ENCODE results near the gene HS3ST5. TPM values are rescaled to one million over a fixed set of nuclear protein-coding genes. Genes with fewer than 3 reads are reported as not detected.

HS3ST5 gene
- total RNA-seq, 1 experiment from 2014 or later: 0.29 TPM

DNA sequence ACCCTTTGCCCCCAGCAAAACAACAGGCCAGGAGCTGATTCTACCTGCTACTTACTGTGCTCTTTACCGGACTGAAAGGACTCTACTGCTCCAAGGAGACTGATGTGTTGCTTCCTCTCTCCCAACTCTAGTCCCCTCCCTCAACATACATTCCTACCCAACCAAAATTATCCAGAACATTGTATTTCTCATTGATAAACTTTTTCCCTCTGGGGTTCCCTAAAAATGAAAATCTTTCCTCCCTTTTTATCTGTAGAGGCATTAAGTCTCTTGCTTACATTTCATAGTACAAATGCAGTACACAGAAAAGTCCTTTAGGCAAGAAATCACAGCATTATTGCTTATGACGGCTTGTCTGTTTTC is 940 bp upstream of the HS3ST5 start:
- peak overlapping the region; percentile 76 for H3K4me3 Mint-ChIP-seq (ENCODE audit: unreplicated experiment)
- H3K36me3 ChIP-seq (ENCODE audit: control insufficient read depth, insufficient read depth, low read length): no peaks in the 10 kb centered on the region
- no TSS peak for BruUV-seq (replicated peaks)
- intact Hi-C loops (cut with micrococcal nuclease; ENCODE audit: unreplicated experiment): loop anchor here (5.0 kb wide), 4 partner anchors 169 to 404 kb away; no protein-coding TSS in a partner anchor
- no peaks in the 10 kb centered on the region for H3K36me3 Mint-ChIP-seq (ENCODE audit: insufficient read depth, unreplicated experiment)
- 0 out of 2 replicates have a peak, but pooled peaks cover 4% of the 10 kb centered on the region for H3K4me1 ChIP-seq
- H3K27ac Mint-ChIP-seq (ENCODE audit: unreplicated experiment): no peak overlapping the region
- CTCF ChIA-PET: interaction anchor here (1.6 kb wide), 1 partner anchor 198 kb away, joined by 3 read pairs; no protein-coding TSS in a partner anchor
- TF ChIP-seq, protein P1, sequence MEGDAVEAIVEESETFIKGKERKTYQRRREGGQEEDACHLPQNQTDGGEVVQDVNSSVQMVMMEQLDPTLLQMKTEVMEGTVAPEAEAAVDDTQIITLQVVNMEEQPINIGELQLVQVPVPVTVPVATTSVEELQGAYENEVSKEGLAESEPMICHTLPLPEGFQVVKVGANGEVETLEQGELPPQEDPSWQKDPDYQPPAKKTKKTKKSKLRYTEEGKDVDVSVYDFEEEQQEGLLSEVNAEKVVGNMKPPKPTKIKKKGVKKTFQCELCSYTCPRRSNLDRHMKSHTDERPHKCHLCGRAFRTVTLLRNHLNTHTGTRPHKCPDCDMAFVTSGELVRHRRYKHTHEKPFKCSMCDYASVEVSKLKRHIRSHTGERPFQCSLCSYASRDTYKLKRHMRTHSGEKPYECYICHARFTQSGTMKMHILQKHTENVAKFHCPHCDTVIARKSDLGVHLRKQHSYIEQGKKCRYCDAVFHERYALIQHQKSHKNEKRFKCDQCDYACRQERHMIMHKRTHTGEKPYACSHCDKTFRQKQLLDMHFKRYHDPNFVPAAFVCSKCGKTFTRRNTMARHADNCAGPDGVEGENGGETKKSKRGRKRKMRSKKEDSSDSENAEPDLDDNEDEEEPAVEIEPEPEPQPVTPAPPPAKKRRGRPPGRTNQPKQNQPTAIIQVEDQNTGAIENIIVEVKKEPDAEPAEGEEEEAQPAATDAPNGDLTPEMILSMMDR (IDR thresholded peaks at IDR 0.05; ENCODE audit: insufficient read depth in 1 of 2, low read depth in 1 of 2, low read length in 1 of 2, severe bottlenecking in 1 of 2, unreplicated experiment in 1 of 2): no peak
- H3K4me1 Mint-ChIP-seq (ENCODE audit: low read depth, unreplicated experiment): no peaks in the 10 kb centered on the region
- DNase-seq: no peak
- no peaks in the 10 kb centered on the region for H3K9me3 ChIP-seq
- peaks cover 9% of the 10 kb centered on the region for H3K27me3 Mint-ChIP-seq (ENCODE audit: insufficient read depth, unreplicated experiment)
- no peak overlapping the region for H3K4me3 ChIP-seq (ENCODE audit: low read depth, low read length)
- no peaks in the 10 kb centered on the region for H3K9me3 Mint-ChIP-seq (ENCODE audit: unreplicated experiment)
- POLR2A ChIA-PET: no interaction called here
- H3K27me3 ChIP-seq (replicated peaks; ENCODE audit: control insufficient read depth, insufficient read depth, low read length): no peaks in the 10 kb centered on the region

DNA sequence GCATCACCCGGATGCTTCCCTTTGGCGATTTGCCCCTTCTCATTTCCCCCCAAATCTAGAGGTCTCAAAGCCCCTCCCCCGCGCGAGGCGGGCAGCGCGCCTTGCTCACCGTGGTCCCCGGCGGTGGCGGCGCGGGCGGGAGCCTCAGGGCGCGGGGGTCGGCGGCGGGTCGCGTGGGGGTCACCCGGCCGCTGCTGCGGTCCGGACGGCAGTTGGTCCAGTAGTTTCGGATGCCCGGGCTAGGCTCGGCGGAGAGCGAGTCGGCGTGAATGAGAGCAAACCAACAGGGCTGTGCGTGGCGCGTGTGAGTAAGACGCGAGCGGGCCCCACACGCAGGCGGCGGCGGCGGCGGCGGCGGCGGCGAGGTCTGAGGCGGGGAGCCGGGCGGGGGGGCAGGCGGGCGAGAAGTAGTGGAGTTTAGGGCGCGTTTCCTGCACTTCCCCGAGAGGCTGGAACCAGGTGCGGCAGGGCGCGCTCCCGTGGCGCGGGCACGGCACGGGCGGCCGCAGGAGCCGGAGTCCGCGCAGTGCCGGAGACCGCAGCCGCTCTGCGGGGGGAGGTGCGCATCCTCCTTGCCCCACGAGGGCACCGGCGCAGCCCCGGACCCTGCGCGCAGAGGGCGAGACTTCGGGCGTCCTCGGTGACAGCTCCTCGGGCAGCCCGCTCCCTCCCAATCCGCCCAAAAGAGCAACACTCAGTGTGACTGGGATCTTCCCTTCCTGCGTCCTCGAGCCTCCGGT is 567 bp downstream of the HS3ST5 start:
- intact Hi-C loops (cut with micrococcal nuclease; ENCODE audit: unreplicated experiment): loop anchor here (5.0 kb wide), 4 partner anchors 170 to 405 kb away; no protein-coding TSS in a partner anchor
- POLR2A ChIA-PET: no interaction called here
- H3K27me3 ChIP-seq (replicated peaks; ENCODE audit: control insufficient read depth, insufficient read depth, low read length): no peaks in the 10 kb centered on the region
- CTCF ChIA-PET: interaction anchor here (1.6 kb wide), 1 partner anchor 197 kb away, joined by 3 read pairs; no protein-coding TSS in a partner anchor
- peak overlapping the region; percentile 76 for H3K4me3 Mint-ChIP-seq (ENCODE audit: unreplicated experiment)
- H3K4me1 ChIP-seq: 0 out of 2 replicates have a peak, but pooled peaks cover 4% of the 10 kb centered on the region
- H3K27ac Mint-ChIP-seq (ENCODE audit: unreplicated experiment): no peak overlapping the region
- H3K4me3 ChIP-seq (ENCODE audit: low read depth, low read length): peak overlapping the region; percentile 54
- no peaks in the 10 kb centered on the region for H3K9me3 Mint-ChIP-seq (ENCODE audit: unreplicated experiment)
- H3K36me3 ChIP-seq (ENCODE audit: control insufficient read depth, insufficient read depth, low read length): no peaks in the 10 kb centered on the region
- no peaks in the 10 kb centered on the region for H3K36me3 Mint-ChIP-seq (ENCODE audit: insufficient read depth, unreplicated experiment)
- H3K9me3 ChIP-seq: no peaks in the 10 kb centered on the region
- H3K4me1 Mint-ChIP-seq (ENCODE audit: low read depth, unreplicated experiment): no peaks in the 10 kb centered on the region
- peaks cover 9% of the 10 kb centered on the region for H3K27me3 Mint-ChIP-seq (ENCODE audit: insufficient read depth, unreplicated experiment)
- BruUV-seq (replicated peaks): no TSS peak
- TF ChIP-seq, protein P1 (IDR thresholded peaks at IDR 0.05; ENCODE audit: insufficient read depth in 1 of 2, low read depth in 1 of 2, low read length in 1 of 2, severe bottlenecking in 1 of 2, unreplicated experiment in 1 of 2): no peak
- DNase-seq: peak in 1 of 2 experiments; percentile 38

DNA sequence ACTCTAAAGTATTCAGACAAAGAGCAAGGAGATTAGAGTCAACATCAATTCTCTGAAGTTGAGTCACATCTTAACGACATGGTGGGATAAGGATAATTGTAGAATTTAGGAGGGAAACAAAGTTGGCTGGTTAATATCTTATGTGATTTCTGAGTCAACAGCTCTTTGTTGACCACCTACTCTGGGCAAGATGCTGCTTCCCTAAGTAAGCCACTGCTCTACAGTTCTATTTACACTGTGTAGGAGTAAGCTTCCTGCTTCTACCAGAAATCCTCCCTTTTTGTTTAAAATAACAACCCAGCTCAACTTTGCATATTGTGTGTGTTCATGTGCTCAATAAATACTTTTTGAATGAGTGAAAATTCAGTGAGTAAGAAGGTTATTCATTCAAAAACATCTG is 3.1 kb downstream of the HS3ST5 start:
- TF ChIP-seq, protein P1 (IDR thresholded peaks at IDR 0.05; ENCODE audit: insufficient read depth in 1 of 2, low read depth in 1 of 2, low read length in 1 of 2, severe bottlenecking in 1 of 2, unreplicated experiment in 1 of 2): no peak
- H3K36me3 Mint-ChIP-seq (ENCODE audit: insufficient read depth, unreplicated experiment): no peaks in the 10 kb centered on the region
- no peaks in the 10 kb centered on the region for H3K4me1 Mint-ChIP-seq (ENCODE audit: low read depth, unreplicated experiment)
- Histone ChIP-seq H3K9me3 (no peaks in the 10 kb centered on the region), H3K4me3 (ENCODE audit: low read depth, low read length) (no peak overlapping the region), H3K36me3 (ENCODE audit: control insufficient read depth, insufficient read depth, low read length) (no peaks in the 10 kb centered on the region), H3K4me1 (0 out of 2 replicates have a peak, but pooled peaks cover 4% of the 10 kb centered on the region), H3K27me3 (replicated peaks; ENCODE audit: control insufficient read depth, insufficient read depth, low read length) (no peaks in the 10 kb centered on the region)
- peaks cover 9% of the 10 kb centered on the region for H3K27me3 Mint-ChIP-seq (ENCODE audit: insufficient read depth, unreplicated experiment)
- ChIA-PET CTCF (no interaction called here), POLR2A (no interaction called here)
- DNase-seq: no peak
- H3K9me3 Mint-ChIP-seq (ENCODE audit: unreplicated experiment): no peaks in the 10 kb centered on the region
- no peak overlapping the region for H3K4me3 Mint-ChIP-seq (ENCODE audit: unreplicated experiment)
- no TSS peak for BruUV-seq (replicated peaks)
- intact Hi-C loops (cut with micrococcal nuclease; ENCODE audit: unreplicated experiment): loop anchor here (5.0 kb wide), 4 partner anchors 173 to 408 kb away; no protein-coding TSS in a partner anchor
- no peak overlapping the region for H3K27ac Mint-ChIP-seq (ENCODE audit: unreplicated experiment)
